GM10266 (cell line): Measurements from ENCODE around the gene GRID2IP.
"Not testable (repeated sequence)": the region's sequence is repeated elsewhere in the genome, so short reads cannot be mapped to it uniquely, and the experiment has no call there.

Source experiments
- DNase-seq: peaks from one replicate; pipeline ENCODE4 v3.0.0; 2012; ENCODE audit errors: extremely low spot score
- TF ChIP-seq, protein P1 (sequence below): IDR thresholded peaks from 2 replicates; pipeline ENCODE4 v1.5.1; 2012; ENCODE audit warnings: mild to moderate bottlenecking, low read depth; ENCODE audit not compliant: control insufficient read depth, insufficient read depth; ENCODE audit errors: missing control alignments

The GRID2IP gene

GRCh38 chr7:6551016-6551511 lies at the start of gene GRID2IP:
Gene GRID2IP (minus strand): TSS chr7:6551461. CDS start chr7:6551436, 25 bp downstream.
- TF ChIP-seq, protein P1, sequence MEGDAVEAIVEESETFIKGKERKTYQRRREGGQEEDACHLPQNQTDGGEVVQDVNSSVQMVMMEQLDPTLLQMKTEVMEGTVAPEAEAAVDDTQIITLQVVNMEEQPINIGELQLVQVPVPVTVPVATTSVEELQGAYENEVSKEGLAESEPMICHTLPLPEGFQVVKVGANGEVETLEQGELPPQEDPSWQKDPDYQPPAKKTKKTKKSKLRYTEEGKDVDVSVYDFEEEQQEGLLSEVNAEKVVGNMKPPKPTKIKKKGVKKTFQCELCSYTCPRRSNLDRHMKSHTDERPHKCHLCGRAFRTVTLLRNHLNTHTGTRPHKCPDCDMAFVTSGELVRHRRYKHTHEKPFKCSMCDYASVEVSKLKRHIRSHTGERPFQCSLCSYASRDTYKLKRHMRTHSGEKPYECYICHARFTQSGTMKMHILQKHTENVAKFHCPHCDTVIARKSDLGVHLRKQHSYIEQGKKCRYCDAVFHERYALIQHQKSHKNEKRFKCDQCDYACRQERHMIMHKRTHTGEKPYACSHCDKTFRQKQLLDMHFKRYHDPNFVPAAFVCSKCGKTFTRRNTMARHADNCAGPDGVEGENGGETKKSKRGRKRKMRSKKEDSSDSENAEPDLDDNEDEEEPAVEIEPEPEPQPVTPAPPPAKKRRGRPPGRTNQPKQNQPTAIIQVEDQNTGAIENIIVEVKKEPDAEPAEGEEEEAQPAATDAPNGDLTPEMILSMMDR: no peak
- DNase-seq: no peak

- no peak for DNase-seq
- TF ChIP-seq, protein P1: no peak
Measured at GRCh38 chr7:6600093-6600492, 48.8 kb upstream of the GRID2IP start.

- TF ChIP-seq, protein P1: no peak
- peak; percentile 67 for DNase-seq
Measured at GRCh38 chr7:6590645-6591110, 39.4 kb upstream of the GRID2IP start.

- peak; percentile 95 for DNase-seq
- TF ChIP-seq, protein P1: peak; percentile 92
Measured at GRCh38 chr7:6589829-6590644, 38.8 kb upstream of the GRID2IP start, which contains the start of gene INTS15. Gene INTS15 (plus strand): TSS chr7:6590021. CDS start chr7:6590284, 263 bp downstream.

DNA sequence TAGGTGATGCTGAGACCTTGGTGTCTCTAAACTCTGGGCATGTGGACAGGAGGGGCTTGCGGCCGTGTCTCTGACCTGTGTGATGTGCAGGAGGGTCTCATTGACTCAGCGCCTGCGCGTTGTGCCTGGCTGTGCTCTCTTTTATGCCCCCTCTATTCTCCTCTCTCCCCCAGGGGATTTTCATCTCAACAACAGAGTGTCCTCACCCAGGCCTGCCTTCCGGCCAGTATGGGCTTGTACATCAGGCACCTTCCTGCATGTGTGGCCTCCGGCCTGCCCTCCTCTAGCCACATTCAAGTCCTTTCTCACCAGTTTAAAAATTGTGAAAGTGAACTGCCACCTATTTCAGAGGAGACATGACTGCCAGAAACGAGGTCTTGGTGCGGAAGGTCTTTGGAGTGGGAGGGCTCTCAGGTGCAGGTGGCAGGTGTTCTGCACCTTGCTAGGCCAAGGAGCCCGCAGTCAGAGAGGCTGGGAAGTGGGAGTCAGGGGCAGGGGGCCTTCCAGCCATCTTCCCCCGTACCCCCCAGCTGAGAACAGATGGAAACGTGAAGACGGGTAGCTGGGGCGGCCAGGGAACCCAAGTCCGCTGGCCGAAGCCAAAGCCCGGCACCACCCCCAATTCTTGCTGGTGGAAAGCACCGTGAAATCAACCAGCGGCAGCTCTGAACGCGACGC lies 38.0 kb upstream of the GRID2IP start:
- TF ChIP-seq, protein P1: no peak
- peak; percentile 19 for DNase-seq

DNA sequence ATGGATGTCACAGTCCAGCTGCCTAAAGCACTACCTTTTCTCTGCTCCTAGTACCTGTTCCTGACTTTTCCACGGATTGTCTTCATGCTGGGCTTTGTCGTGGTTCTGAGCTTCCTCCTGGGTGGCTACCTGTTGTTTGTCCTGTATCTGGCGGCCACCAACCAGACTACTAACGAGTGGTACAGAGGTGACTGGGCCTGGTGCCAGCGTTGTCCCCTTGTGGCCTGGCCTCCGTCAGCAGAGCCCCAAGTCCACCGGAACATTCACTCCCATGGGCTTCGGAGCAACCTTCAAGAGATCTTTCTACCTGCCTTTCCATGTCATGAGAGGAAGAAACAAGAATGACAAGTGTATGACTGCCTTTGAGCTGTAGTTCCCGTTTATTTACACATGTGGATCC lies 37.3 kb upstream of the GRID2IP start:
- DNase-seq: no peak

GRCh38 chr7:6585746-6586432 lies 34.6 kb upstream of the GRID2IP start:
- not testable (repeated sequence) for DNase-seq

More for the DNA sequence above, 37.3 kb upstream of the GRID2IP start:
- TF ChIP-seq, protein P1: no peak
